ENCODE measurements around the gene FREM1. TPM values are rescaled to one million over a fixed set of nuclear protein-coding genes. Genes with fewer than 3 reads are reported as not detected.

FREM1 gene
- total RNA-seq, 1 experiment from 2014 or later, result 0.17 TPM

DNA sequence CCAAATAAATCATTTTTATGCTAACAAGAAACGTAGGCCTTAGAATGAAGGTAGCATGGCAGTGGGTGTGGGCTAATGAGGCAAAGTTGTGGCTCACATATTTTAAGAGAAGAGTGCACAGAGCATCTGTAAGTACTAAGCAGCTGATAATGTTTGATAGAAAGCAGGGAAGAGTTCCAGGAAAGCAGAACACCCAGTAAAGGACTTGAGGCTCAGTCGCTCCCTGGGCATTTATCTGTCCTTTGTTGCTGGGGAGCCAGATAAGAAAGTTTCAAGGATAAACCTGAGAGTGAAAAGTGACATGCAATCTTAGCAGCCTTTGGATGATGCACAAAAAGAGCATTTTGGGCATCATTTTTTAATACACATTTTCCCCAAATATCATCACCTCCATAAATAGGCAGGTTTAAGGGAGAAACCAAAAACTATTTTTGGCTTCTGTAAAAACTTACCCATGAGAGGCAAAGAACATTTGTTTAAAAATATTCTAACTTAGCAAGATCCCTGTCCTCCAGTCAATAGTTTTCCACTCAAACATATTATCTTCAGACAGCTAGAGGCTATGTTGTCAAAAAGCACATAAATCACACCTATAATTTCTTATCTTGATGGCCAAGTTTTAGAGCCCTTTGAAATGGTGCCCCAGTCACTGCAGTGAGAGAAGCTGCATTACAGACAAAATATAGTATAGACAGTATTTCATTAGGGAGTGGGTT, 3.4 kb downstream of the FREM1 start:
- H3K4me1 ChIP-seq (replicated peaks; ENCODE audit: insufficient read depth), result peaks cover 5% of the 10 kb centered on the region; the same call in 1 of the 2 replicates
- H3K36me3 ChIP-seq (ENCODE audit: low read depth), result no peaks in the 10 kb centered on the region
- no peaks in the 10 kb centered on the region for H4K20me1 ChIP-seq (ENCODE audit: insufficient read depth)
- no peak overlapping the region for H3K4me2 ChIP-seq
- DNase-seq, result no peak
- H3F3A ChIP-seq (ENCODE audit: insufficient read depth, low read depth), result no peaks in the 10 kb centered on the region
- H3K27me3 ChIP-seq (ENCODE audit: insufficient read depth, low read depth), result no peaks in the 10 kb centered on the region
- no peaks in the 10 kb centered on the region for H3K79me2 ChIP-seq (ENCODE audit: low read depth)
- no peak overlapping the region for H2AFZ ChIP-seq
- CTCF ChIA-PET, result no interaction called here
- intact Hi-C loops (cut with micrococcal nuclease; ENCODE audit: unreplicated experiment), result no loop called here
- no peak overlapping the region for H3K27ac ChIP-seq
- H3K4me3 ChIP-seq, result no peak overlapping the region
- no peaks in the 10 kb centered on the region for H3K9me2 ChIP-seq (ENCODE audit: insufficient read depth)
- TF ChIP-seq, protein P1, sequence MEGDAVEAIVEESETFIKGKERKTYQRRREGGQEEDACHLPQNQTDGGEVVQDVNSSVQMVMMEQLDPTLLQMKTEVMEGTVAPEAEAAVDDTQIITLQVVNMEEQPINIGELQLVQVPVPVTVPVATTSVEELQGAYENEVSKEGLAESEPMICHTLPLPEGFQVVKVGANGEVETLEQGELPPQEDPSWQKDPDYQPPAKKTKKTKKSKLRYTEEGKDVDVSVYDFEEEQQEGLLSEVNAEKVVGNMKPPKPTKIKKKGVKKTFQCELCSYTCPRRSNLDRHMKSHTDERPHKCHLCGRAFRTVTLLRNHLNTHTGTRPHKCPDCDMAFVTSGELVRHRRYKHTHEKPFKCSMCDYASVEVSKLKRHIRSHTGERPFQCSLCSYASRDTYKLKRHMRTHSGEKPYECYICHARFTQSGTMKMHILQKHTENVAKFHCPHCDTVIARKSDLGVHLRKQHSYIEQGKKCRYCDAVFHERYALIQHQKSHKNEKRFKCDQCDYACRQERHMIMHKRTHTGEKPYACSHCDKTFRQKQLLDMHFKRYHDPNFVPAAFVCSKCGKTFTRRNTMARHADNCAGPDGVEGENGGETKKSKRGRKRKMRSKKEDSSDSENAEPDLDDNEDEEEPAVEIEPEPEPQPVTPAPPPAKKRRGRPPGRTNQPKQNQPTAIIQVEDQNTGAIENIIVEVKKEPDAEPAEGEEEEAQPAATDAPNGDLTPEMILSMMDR (conservative IDR thresholded peaks at IDR 0.05), result no peak
- no peak for TF ChIP-seq EZH2 (IDR thresholded peaks at IDR 0.05; ENCODE audit: low read depth)
- POLR2A ChIA-PET (ENCODE audit: unreplicated experiment), result no interaction called here
- BruUV-seq (replicated peaks), result no TSS peak
- no peaks in the 10 kb centered on the region for H3K9me3 ChIP-seq (ENCODE audit: insufficient read depth, low read depth)

DNA sequence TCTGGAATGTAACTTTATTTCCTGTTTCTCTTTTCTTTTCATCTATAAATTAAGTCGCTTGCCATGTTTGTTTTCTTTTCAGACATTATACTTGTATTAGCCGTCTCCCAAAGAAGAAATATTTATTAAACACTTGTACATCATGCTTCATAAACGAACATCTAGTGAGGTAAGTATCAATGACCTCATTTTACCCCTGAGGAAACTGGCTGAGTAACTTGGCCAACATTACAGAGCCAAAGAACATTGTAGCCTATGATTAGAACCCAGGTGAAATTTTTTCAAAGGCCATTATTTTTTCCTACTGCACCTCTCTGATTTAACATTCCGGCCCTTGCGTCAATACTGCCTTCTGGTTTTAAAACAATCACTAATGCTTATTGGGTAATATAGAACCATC, 4.2 kb downstream of the FREM1 start:
- no TSS peak for BruUV-seq (replicated peaks)
- H3K79me2 ChIP-seq (ENCODE audit: low read depth), result no peaks in the 10 kb centered on the region
- DNase-seq, result no peak

DNA sequence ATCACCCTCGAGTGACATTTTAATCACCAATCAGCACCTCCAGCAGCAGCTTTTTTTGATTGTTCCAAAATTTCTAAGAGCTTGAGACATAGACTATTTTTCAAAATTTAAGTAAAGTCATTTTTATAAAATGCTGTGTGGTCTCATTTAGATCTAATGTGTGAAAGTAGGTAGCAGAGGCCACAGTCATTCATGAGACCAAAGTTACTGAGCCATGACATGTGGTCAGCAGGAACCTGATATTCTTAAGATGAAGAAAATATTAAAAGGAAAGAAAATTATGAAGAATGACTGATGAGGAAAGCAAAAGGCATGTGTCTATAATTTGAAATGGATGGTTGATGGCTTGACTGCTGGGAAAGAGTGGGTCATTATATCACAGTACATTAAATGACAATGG, 7.2 kb downstream of the FREM1 start:
- Histone ChIP-seq H3K27ac (no peak overlapping the region), H2AFZ (no peak overlapping the region), H3K4me2 (no peak overlapping the region), H3F3A (ENCODE audit: insufficient read depth, low read depth) (no peaks in the 10 kb centered on the region), H3K79me2 (ENCODE audit: low read depth) (no peaks in the 10 kb centered on the region), H3K9me3 (ENCODE audit: insufficient read depth, low read depth) (no peaks in the 10 kb centered on the region), H4K20me1 (ENCODE audit: insufficient read depth) (no peaks in the 10 kb centered on the region), H3K9me2 (ENCODE audit: insufficient read depth) (no peaks in the 10 kb centered on the region), H3K27me3 (ENCODE audit: insufficient read depth, low read depth) (no peaks in the 10 kb centered on the region), H3K36me3 (ENCODE audit: low read depth) (no peaks in the 10 kb centered on the region), H3K4me1 (replicated peaks; ENCODE audit: insufficient read depth) (no peaks in the 10 kb centered on the region), H3K4me3 (no peak overlapping the region)
- BruUV-seq (replicated peaks), result no TSS peak
- TF ChIP-seq EZH2 (IDR thresholded peaks at IDR 0.05; ENCODE audit: low read depth), result no peak
- TF ChIP-seq, protein P1 (conservative IDR thresholded peaks at IDR 0.05), result no peak
- DNase-seq, result no peak
- intact Hi-C loops (cut with micrococcal nuclease; ENCODE audit: unreplicated experiment), result no loop called here
- ChIA-PET CTCF (no interaction called here), POLR2A (ENCODE audit: unreplicated experiment) (no interaction called here)

More for the DNA sequence above, 4.2 kb downstream of the FREM1 start:
- Histone ChIP-seq H2AFZ (no peak overlapping the region), H3K36me3 (ENCODE audit: low read depth) (no peaks in the 10 kb centered on the region), H3K27ac (no peak overlapping the region), H3K9me3 (ENCODE audit: insufficient read depth, low read depth) (no peaks in the 10 kb centered on the region), H3K4me3 (no peak overlapping the region), H3K4me2 (no peak overlapping the region), H3K4me1 (replicated peaks; ENCODE audit: insufficient read depth) (peaks cover 5% of the 10 kb centered on the region; the same call in 1 of the 2 replicates), H4K20me1 (ENCODE audit: insufficient read depth) (no peaks in the 10 kb centered on the region), H3K9me2 (ENCODE audit: insufficient read depth) (no peaks in the 10 kb centered on the region), H3F3A (ENCODE audit: insufficient read depth, low read depth) (no peaks in the 10 kb centered on the region), H3K27me3 (ENCODE audit: insufficient read depth, low read depth) (no peaks in the 10 kb centered on the region)
- intact Hi-C loops (cut with micrococcal nuclease; ENCODE audit: unreplicated experiment), result no loop called here
- no peak for TF ChIP-seq EZH2 (IDR thresholded peaks at IDR 0.05; ENCODE audit: low read depth)
- TF ChIP-seq, protein P1 (conservative IDR thresholded peaks at IDR 0.05), result no peak
- CTCF ChIA-PET, result no interaction called here
- POLR2A ChIA-PET (ENCODE audit: unreplicated experiment), result no interaction called here
